Brain microvascular endothelial cell (primary cell): Measurements from ENCODE around the gene DAB2IP.
A peak's percentile ranks its signal among the peaks of the same experiment; 100 is the strongest.

Source experiments
- DNase-seq: peaks from one replicate; pipeline ENCODE4 v3.0.0-alpha.2; 2020
- H3K27ac ChIP-seq: fragments of 250-450 bp; sonication (Bioruptor Pico); 2 replicates; pipeline ENCODE4 v1.5.1; 2020; ENCODE audit warnings: mild to moderate bottlenecking, moderate library complexity
- H3K27me3 ChIP-seq: fragments of 250-450 bp; sonication (Bioruptor Pico); replicated peaks from 2 replicates; pipeline ENCODE4 v1.5.1; 2020; ENCODE audit warnings: mild to moderate bottlenecking
- H3K36me3 ChIP-seq: fragments of 250-450 bp; sonication (Bioruptor Pico); replicated peaks from 2 replicates; pipeline ENCODE4 v1.5.1; 2020; ENCODE audit warnings: mild to moderate bottlenecking
- H3K4me3 ChIP-seq: 2 replicates; pipeline ENCODE4 v1.5.1; 2011; ENCODE audit warnings: low read depth, mild to moderate bottlenecking, control low read depth, low read length, moderate library complexity
- in situ Hi-C: cut with HindIII; loops from 2 replicates; pipeline ENCODE4 v1.10.0; 2017; ENCODE audit warnings: low sequenced_read_pairs, low pct_ligation_motif_present
- TF ChIP-seq, protein P1 (sequence below): IDR thresholded peaks from 2 replicates; pipeline ENCODE4 v1.5.1; 2011; ENCODE audit warnings: low read depth, mild to moderate bottlenecking, moderate library complexity, low read length, control low read depth, inconsistent platforms; ENCODE audit errors: missing control alignments

The DAB2IP gene

DNA sequence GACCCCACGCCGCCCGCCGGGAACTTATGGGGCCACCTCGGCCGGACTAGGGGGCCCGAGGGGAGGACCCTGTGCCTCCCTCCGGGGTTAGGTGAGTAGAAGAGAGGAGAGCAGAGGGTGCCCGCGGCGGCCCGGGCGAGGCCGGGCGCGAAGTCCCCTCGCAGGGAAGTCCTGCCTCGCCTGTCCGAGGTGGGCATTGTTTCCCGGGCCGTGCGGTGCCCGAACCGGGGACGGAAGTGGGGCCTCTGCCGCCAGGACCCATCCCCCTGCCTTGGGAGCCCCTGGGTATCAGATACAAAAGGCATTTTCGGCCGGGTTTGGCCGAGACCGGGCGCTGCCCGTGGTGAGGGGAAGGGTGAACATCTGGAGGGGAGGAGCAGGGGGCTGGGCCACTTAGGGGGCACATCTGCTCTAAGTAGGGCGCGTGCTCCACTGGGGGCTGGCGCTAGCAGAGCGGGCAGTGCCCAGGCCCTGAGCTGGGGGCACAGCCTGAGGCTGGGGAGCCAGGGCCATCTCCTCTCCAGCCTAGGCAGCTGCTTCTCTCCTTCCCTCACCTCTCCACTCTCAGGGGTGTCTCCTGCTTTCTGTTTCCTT, 48.2 kb downstream of the DAB2IP start:
- in situ Hi-C loops: no loop called here
- TF ChIP-seq, protein P1, sequence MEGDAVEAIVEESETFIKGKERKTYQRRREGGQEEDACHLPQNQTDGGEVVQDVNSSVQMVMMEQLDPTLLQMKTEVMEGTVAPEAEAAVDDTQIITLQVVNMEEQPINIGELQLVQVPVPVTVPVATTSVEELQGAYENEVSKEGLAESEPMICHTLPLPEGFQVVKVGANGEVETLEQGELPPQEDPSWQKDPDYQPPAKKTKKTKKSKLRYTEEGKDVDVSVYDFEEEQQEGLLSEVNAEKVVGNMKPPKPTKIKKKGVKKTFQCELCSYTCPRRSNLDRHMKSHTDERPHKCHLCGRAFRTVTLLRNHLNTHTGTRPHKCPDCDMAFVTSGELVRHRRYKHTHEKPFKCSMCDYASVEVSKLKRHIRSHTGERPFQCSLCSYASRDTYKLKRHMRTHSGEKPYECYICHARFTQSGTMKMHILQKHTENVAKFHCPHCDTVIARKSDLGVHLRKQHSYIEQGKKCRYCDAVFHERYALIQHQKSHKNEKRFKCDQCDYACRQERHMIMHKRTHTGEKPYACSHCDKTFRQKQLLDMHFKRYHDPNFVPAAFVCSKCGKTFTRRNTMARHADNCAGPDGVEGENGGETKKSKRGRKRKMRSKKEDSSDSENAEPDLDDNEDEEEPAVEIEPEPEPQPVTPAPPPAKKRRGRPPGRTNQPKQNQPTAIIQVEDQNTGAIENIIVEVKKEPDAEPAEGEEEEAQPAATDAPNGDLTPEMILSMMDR: no peak

DNA sequence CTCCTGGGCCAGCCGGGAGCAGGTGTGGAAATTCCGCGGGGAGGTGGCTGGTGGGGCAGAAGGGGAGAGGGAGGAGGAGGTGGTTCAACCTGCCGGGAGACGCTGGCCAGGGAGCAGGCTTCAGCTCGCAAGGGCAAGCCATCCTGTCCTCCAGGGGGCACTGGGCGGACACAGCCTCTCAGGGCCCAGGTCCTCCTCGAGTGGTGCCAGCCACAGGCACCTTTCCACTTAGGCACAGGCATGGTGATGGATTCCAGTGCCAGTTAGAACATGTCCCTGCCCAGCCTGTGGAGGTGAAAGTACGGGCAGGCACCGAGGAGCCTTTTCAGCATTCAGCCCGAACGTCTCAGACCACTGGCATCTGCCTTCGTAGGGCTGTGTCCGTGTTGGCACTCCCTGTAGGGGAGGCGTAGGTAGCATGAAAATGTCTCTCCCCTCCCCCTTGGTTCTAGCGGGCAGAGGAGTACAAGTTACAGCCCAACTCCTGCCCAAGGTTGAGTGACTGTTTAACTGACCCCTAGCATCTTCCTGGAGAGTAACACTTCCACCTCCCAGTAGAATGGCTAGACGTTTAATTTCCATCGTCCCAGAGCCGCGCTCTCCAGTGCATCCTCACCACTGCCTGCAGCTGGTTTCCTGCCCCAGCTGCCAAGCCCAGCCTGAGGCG, 48.9 kb downstream of the DAB2IP start:
- no peaks in the 10 kb centered on the region for H3K36me3 ChIP-seq
- no peak overlapping the region for H3K27ac ChIP-seq
- peak; percentile 29 for DNase-seq
- TF ChIP-seq, protein P1: peak; percentile 81
- H3K27me3 ChIP-seq: no peaks in the 10 kb centered on the region
- in situ Hi-C loops: no loop called here
- peak overlapping the region; percentile 61 for H3K4me3 ChIP-seq

More for the DNA sequence above, 48.2 kb downstream of the DAB2IP start:
- Histone ChIP-seq H3K36me3 (no peaks in the 10 kb centered on the region), H3K27me3 (no peaks in the 10 kb centered on the region), H3K27ac (no peak overlapping the region), H3K4me3 (peak overlapping the region; percentile 61)
- DNase-seq: no peak

DNA sequence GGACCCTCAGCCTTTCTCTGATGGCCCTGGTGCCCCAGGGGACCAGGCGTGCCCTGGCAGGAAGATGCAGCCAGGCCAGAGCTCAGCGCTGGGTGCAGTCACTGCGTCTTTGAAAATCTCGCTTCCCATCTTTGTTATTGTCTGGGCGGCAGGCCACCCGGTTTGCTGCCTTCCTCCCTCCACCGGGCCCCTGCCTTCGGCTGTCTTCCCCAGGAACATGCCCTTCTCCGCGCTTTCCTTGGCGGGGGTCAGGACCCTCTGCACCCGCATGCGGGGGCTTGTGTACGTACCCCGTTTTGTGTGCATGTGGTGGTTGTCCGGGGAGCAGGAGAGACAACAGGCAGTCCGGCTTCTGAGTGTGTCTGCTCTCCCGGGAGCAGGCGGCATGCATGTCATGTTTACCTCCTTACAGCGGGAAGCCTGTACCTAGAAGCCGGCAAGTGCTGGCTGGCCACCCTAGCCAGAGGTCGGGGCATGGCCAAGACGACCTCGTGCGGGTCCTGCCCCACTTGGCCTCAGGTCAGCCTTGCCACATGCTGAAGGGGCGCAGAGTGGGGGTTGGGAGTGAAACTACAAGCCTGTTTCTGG, 49.5 kb downstream of the DAB2IP start:
- Histone ChIP-seq H3K4me3 (peak overlapping the region; percentile 61), H3K27me3 (no peaks in the 10 kb centered on the region), H3K36me3 (no peaks in the 10 kb centered on the region), H3K27ac (no peak overlapping the region)
- in situ Hi-C loops: no loop called here
- no peak for DNase-seq
- TF ChIP-seq, protein P1: no peak

DNA sequence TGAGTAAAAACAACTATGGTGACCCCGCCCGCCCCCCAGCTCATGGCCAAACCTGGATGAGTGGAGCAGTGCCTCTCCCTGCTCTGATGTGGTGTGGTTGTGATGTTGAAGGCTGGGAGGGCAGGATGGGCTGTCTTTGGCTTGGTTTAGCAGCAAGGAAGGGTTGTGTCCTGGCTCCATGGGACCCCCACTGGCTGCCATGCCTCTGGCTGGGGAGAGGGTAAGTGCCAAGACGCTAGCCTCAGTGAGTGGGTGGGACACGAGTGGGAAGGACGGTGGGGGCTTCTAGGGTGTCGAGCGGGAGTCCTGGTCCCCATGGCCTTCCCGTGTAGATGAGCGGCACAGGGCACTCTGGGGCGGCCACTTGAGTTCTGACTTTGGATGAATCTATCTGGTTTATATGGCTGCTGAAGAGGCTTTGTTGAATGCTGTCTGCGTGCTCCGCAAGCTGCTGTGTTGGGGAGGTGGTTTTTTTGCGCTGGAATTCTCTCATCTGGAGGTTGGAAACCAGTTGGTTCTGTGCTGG, 50.4 kb downstream of the DAB2IP start:
- in situ Hi-C loops: no loop called here
- TF ChIP-seq, protein P1: no peak
- Histone ChIP-seq H3K36me3 (no peaks in the 10 kb centered on the region), H3K27ac (no peak overlapping the region), H3K27me3 (no peaks in the 10 kb centered on the region), H3K4me3 (no peak overlapping the region)
- no peak for DNase-seq

- in situ Hi-C loops: no loop called here
- H3K27ac ChIP-seq: no peak overlapping the region
- TF ChIP-seq, protein P1: peak; percentile 51
Observed at GRCh38 chr9:121703014-121703734, 51.7 kb downstream of the DAB2IP start.

More at GRCh38 chr9:121703014-121703734, 51.7 kb downstream of the DAB2IP start:
- Histone ChIP-seq H3K36me3 (no peaks in the 10 kb centered on the region), H3K4me3 (no peak overlapping the region), H3K27me3 (no peaks in the 10 kb centered on the region)
- no peak for DNase-seq
